GM21737 (cell line): ENCODE results near the gene ANAPC10.

Experiments
- ATAC-seq: cut with Tn5 transposase; IDR thresholded peaks from one replicate; pipeline ENCODE4 v1.9.1; 2021; ENCODE audit warnings: mild to moderate bottlenecking, moderate library complexity; ENCODE audit not compliant: unreplicated experiment

Gene ANAPC10

DNA sequence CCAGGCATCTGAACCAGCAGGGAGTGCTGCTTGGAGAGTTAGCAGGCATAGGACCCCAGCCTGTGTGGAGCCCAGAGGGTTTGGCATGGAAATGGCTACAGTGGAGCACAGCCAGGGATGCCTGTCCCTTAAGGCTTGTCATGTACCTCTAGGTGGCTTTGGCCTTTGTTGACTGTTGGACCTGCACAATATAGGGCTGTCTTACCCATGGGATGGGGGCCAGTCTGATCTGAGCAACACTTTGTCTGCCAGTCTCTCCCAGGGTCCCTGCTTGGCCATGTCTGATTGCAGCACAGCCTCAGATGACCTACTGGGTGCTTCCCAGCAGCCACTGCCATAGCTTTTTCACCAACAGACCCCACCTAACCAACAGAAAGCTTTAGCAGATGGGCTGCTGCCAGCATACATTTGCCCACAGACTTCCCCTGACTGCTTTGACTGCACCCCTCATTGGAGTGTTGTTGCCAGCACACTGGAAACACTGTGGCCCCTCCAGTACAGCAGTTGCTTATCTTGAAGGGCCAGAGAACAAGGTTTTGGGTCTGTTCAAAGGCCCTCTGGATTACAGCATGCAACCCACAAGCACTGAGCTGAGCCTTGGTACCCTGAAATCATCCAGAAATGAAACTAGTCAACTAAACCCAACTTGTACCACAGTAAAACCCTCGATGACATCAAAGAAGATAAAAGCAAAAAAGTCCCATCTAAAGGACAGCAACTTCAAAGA lies 22.1 kb downstream of the ANAPC10 start:
- ATAC-seq = no peak

DNA sequence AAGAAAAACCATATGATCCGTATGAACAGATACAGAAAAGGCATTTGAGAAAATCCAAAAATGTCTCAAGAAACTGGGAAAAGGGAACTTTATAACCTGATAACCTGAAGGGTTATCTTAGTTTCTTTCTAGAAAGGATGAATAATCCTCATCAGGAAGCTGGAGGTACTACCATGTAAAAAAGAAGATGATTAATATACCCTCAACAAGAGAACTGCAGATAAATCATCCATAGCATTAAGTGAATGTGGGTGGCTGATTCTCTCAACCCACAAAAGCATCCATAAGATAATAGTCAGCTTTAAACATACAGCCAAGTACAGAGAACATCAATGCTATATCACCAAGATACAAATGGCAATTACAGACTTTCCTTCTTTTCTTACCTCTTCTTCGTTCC lies 26.4 kb downstream of the ANAPC10 start:
- ATAC-seq = no peak

DNA sequence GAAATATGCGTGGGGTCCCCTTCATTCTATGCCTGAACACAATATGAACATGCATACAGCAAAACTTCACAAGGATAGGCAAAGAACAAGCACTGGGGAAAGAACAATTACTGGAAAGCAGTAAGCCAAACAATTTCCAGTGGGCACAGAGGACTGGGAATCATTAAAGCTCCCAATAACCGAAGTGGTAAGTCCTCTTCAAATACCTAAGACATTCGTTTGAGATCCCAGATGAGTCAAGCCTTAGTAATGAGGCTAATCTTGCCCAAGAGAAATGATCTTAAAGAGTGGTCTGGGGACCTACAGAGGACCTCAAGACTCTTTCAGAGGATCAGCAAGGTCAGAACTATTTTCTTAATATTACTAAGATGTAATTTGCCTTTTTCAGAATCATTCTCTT lies 28.6 kb downstream of the ANAPC10 start:
- ATAC-seq = no peak

DNA sequence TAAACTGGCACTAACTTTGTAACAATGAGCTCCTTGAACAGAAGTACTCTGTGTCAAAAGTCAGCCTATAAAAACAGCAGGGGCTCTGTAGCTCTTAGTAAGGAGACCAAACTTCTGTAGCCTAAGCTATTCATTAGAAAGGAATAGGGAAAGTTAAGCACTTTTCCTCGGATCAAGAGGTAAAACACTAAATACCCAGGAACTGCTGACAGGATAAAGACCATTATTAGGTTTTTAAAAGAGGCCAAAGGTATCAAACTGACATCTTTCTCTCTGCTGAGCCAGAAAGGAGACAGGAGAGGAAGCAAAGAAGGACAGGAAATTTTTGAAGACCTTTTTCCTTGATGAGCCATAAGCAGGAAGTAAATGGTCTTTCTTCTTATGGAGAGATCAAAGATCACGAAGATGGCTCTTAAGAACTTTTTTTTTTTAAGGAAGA lies 31.9 kb downstream of the ANAPC10 start:
- ATAC-seq = no peak

DNA sequence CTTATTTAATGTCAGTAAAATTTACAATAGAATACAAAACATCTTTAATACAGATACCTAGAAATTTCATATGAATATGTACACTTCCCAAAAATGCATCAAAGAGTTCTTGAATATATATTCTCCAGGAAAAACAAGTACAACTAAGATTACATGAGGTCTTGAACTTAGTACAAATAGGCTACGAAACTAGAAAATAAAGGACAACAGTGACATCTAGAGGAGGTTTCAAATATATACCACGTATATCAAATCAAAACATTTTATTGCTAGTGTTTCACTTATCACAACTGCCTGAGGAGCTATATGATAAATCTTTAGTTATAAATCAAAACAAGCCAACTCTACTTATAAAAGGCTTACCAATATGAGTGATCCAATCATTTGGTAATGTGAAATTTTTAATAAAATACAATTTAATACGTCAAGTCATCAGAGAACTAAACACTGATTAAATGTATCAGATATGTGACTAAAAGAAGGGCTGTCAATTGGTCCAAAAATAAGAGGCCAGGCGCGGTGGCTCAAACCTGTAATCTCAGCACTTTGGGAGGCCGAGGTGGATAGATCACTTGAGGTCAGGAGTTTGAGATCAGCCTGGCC lies 36.6 kb downstream of the ANAPC10 start:
- no peak for ATAC-seq

DNA sequence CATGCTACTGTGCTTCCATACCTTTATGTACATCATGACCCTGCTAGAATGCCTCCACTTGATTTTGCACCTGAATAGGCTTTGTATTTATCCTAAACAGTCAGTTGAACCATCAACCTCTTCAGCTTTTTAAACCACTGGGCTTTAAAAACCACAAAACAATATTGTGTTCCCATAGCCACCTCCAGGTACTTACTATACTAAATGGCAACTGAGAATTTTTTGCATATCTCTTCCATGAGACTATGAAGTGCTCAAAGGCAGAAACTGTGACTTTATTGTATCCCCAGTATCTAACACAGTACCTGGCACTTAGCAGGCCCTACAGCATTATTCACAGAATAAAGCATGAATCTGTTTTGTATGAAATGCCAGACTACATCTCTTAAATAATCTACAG lies 39.7 kb downstream of the ANAPC10 start:
- ATAC-seq = no peak

DNA sequence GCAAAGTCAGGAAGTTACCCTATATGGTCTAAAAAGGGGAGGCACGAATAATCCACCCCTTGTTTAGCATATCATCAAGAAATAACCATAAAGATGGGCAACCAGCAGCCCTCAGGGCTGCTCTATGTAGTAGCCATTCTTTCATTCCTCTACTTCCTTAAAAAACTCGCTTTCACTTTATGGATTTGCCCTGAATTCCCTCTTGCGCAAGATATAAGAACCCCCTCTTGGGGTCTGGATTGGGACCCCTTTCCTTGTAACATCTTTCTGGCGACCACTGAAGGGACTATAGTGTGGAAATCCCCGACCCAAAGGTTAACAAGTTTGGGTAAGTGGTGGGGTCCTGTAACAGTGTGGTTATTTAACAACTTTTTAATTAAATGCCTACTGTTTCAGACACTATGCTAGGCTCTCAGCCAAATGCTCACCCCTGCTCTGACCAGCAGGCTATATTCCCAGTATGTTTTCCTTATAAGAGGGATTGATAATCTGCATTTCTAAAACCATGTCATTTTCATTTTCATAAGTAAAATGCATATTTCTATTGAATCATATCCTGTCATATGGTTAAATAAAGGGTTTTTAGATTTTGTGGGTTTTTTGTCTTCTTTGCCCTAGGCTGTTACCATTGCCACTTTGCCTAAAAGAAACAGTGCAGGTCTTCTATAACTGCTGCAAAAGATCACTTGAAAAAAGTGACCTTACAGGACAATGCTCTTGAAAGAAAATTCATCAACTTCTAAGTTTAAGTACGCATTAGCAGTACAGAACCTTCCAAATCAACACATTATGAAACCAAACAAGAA lies 41.5 kb downstream of the ANAPC10 start:
- ATAC-seq = no peak

DNA sequence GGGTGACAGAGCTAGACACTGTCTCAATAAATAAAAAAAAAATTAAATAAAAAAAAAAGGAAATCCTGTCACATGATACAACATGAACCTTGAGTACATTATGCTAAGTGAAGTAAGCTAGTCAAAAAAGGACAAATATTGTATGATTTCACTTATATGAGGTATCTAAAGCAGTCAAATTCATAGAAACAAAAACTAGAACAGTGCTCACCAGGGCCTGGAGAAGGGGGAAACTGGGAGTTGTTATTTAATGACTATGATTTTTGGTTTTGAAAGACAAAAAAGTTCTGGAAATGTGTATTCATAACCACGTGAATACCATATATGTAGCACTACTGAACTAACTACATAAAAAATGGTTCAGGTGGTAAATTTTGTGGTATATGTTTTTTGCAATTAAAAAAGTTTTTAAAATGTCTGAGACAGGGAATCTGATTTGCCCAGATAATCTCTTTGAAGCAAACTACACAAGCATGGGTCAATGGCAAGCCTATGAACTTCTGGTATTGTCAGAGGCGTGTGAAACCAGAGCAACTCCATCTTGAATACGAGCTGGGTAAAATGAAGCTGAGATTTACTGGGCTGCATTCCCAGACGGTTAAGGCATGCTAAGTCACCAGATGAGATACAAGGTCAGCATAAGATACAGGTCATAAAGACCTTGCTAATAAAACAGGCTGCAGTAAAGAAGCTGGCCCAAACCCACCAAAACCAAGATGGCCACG lies 42.3 kb downstream of the ANAPC10 start:
- no peak for ATAC-seq

DNA sequence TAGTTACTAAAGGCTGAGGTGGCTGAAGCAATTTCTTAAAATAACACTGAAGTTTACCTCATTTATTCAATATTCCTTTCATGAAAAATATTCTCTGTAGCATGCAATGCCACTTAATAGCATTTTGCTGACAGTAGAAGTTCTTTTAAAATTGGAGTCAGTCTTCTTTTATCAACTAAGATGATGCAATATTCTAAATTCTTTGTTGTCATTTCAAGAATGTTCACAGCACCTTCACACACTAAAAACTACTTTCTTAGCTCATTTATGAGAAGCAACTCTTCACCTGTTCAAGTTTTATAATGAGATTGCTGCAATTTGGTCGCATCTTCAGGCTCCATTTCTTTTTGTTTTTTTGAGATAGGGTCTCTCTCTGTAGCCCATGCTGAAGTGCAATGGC lies 48.8 kb downstream of the ANAPC10 start:
- no peak for ATAC-seq

DNA sequence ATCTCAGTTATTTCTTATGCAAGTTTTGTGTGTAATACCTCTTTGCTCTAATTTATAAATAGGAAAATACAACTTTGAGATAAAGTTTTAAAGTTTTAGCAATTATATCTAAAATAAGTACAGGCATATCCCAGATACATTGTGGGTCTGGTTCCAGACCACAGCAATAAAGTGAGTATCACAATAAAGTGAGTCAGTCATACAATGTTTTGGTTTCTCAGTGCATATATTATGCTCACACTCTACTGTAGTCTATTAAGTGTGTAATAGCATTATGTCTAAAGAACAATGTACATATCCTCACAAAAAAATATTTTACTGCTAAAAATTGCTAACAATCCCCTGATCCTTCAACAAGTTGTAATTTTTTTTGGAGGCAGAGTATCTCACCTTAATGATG lies 49.2 kb downstream of the ANAPC10 start:
- no peak for ATAC-seq

DNA sequence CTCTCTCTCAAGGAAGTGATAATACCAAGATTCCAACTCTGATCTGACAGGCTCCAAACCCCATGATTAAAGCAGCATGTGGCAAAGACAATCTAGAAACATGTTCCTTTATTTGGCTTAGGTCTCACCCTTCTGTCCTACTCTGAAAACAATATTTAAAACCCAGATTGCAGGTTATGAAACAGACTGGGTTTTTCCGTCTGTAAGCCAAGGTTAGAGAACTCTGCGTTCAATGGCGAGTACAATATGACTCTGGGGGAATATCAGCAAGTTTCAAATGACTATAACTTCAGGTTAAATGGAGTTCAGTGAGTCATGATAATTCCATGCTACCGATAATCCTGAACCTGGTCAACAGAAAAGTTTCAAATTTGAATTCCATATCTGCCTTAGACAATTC lies 50.8 kb downstream of the ANAPC10 start:
- no peak for ATAC-seq

DNA sequence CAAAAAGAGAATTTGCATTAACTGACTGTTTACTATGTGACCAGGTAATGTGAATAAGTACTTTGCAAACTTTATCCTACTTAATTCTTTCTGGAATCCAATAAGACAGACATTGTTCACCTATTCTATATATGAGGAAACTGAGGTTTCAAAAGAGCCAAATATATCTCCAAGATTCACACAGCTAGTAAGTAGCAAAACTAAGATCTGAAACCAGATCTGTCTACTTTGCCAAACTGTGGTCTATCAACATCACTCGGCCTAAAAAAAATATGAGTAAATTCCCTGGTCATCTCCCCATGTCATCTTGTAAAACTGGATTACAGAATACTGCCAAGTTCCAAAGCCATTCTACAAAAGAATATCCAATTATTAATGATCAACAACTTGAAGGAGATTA lies 52.8 kb downstream of the ANAPC10 start:
- no peak for ATAC-seq

DNA sequence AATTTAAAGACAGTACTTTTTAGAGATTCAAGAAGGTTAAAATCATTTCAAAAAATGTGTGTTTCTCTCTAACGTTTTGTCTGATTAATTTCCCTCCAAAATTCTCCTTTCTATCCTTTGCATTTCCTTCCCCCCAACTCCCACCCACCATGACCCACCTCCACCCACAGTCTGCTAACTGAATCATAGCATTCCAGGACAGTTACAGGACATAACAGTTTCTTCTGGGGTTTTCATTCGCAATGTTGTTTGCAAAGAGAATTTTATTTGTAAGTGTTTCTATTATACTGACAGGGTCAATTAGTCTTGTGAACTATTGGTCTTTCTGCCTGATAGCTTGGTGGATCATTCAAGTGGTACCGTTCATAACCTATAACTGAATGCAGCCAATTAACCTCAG lies 53.7 kb downstream of the ANAPC10 start:
- no peak for ATAC-seq

DNA sequence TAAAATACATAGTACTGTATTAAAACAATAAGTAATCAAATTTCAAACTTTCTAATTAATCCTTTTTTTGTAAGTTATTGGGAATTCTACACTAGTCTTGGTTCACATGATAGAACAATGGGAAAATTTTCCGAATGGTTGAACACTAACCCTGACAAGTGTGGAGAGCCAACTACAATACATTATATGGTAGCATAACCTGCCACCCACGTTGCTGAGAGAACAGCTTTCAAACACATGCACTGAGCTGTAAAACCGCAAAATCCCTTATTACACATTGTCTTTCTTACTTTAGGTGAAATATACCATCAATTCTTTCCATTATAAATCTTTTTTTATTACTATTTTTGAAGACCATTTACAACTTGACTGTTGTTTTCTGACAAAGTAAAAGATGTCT lies 54.7 kb downstream of the ANAPC10 start:
- no peak for ATAC-seq

DNA sequence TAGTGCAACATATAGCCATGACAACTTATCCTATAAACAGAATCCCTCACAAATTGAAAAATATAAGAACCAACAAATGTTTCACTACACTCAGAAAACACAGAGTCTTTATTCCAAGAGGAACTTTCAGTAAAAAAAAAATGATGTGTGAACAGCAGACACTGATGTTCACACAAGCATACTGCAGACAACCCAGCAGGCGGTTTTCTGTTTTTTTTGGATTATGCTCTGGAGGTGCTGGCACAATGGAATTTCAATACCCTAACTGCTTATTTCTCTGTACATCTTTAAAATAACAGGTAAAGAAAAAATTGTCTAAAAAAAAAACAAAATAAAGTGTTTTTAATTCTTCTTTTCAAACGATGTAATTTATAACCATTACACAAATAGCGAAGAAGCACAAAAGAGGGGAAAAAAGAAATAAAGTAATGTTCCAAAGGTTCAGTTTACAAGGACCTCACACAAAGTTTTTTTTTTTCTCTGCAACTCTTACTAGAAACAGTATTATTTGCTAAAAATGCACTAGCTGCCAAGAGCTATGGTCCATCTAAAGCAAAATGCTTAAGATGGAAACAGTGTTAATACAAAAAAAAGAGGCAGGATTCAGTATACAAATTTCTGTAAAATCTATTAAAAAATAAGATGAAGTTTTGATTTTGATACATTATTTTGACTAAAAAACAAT lies 55.3 kb downstream of the ANAPC10 start:
- ATAC-seq = no peak

DNA sequence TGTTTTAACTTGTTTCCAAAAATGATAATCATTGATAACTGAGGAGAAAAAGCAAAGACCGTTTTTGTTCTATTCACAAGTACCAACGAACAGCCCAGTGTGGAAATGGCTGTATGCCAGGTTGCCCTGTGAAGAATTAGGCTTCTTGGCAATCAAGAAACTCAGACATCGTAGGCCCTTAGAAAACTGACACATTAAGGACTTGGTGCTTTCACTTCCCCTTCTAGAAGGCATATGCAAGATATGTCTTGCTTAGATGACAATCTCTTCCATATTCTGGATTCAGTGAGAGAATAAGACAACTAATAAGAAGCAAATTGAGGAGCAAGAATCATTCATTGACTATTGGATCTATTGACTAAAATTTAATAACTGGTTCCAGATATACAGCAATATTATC lies 56.6 kb downstream of the ANAPC10 start:
- peak; percentile 94 for ATAC-seq

DNA sequence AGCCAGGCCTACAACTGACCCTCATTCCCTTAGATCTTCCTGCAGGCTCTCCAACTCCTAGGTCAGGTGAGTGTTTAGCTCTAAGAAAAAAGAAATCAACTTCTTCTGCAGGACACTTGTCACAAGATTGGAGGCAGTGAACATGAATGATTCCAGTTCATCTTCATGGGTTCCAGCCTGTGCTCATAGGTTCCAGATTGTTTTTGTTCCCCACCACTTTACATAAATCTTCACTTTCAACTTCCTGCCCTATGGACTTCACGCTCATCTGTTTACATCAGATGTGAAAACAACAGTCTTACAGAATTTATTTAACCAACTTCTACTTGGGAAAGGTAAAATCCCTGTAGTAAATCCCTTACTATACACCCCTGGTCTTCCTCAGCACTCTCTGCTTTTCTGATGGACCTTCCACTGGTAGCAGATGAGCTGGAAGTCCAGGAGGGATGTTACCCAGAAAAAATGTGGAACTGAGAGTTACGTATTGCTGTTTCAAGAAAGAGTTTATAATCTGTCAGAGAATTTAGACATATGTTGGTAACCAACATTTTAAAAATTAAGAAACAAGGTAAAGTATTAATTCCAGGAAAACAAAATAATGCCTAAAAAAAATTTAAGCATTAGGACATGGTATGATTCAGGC lies 62.4 kb downstream of the ANAPC10 start:
- ATAC-seq = peak; percentile 64

DNA sequence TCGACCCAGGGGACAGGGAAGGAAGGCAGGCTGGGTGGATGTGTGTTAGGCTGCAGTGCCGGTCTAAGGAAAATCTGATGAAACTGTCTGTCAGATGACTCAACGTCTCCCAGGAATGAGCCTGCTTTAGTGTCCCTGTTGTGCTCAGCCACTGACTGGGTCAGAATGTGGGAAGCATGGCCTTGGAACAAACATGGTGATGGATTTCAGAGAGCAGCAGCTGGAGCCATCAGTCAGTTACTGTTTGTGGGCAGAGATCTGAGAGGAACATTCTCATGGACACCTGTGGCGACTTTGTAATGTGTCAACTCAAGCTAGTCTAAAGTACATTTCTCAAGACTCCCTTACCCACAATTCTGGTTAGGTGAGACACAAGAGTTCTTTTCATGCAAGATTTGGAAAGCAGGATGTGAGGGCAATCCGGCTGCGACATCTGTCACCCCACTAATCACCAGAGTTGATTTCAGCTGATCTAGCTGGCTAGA lies 63.2 kb downstream of the ANAPC10 start:
- no peak for ATAC-seq

DNA sequence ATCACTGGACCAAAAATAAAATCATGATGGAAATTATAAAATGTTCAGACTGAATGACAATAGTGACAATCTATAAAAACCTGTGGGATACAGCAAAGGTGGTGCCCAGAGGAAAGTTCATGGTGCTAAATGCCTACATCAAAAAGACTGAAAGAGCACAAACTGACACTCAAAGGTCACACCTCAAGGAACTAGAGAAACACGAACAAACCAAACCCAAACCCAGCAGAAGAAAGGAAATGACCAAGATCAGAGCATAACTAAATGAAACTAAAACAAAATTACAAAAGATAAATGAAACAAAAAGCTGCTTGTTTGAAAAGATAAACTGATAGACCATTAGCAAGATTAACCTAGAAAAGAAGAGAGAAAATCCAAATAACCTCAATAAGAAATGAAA lies 78.7 kb downstream of the ANAPC10 start:
- ATAC-seq = no peak

DNA sequence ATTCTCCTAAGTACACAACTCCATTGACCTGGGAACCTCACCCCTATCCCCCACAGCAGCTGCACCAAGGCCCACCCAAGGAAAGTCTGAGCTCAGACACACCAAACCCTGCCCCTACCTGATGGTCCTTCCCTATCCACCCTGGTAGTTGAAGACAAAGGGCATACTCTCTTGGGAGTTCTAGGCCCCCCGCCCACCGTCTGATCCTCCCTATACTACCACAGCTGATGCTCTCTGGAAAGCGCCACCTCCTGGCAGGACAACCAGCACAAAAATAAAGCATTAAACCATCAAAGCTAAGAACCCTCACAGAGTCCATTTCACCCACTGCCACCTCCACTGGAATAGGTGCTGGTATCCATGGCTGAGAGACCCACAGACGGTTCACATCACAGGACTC lies 83.6 kb downstream of the ANAPC10 start:
- no peak for ATAC-seq
